Measurements from ENCODE around the gene CCDC148.

The CCDC148 gene

DNA sequence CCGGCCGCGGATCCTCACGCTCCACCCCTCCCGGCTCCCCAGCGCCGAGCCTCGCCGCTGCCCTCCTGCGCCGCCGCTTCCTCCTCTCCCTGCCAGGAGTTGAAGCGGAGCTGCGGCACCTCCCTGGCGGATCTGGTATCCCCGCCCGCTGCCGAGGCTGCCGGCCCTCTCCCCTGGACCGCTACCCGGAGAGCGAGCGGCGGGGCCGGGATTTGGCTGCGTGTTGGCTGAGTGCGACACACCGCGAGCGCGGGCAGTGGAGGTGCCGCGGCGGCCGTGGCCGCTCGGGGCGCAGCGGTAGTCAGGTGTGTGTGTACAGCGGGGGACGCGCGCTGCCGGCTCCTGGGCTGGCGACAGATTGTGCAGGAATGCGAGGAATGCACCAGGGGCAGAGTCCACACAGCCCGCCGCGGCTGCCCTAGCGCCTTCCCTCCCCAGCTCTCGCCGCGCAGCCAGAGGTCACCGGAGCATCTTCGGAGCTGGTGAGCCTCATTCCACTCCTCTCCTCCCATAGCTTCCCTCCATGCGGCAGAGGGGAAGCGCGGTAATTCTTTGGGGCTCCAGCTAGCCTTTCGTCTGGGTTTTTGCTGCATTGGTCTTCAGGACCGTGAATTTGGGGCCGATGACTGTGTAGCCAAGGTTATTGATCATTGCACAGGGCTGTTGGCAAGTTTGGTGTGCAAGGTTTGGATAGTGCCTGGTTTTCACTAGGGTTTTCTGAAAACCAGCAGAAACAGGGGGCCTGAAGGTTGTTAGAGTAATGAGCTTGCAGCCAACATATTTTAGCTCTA lies 1.5 kb upstream of the CCDC148 start:
- no peak for TF ChIP-seq CREB1 (IDR thresholded peaks at IDR 0.05; ENCODE audit: low read depth)
- TF ChIP-seq, protein P1, sequence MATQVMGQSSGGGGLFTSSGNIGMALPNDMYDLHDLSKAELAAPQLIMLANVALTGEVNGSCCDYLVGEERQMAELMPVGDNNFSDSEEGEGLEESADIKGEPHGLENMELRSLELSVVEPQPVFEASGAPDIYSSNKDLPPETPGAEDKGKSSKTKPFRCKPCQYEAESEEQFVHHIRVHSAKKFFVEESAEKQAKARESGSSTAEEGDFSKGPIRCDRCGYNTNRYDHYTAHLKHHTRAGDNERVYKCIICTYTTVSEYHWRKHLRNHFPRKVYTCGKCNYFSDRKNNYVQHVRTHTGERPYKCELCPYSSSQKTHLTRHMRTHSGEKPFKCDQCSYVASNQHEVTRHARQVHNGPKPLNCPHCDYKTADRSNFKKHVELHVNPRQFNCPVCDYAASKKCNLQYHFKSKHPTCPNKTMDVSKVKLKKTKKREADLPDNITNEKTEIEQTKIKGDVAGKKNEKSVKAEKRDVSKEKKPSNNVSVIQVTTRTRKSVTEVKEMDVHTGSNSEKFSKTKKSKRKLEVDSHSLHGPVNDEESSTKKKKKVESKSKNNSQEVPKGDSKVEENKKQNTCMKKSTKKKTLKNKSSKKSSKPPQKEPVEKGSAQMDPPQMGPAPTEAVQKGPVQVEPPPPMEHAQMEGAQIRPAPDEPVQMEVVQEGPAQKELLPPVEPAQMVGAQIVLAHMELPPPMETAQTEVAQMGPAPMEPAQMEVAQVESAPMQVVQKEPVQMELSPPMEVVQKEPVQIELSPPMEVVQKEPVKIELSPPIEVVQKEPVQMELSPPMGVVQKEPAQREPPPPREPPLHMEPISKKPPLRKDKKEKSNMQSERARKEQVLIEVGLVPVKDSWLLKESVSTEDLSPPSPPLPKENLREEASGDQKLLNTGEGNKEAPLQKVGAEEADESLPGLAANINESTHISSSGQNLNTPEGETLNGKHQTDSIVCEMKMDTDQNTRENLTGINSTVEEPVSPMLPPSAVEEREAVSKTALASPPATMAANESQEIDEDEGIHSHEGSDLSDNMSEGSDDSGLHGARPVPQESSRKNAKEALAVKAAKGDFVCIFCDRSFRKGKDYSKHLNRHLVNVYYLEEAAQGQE (IDR thresholded peaks at IDR 0.05; ENCODE audit: low read depth) = no peak
- peak; percentile 58; the same call in 1 of the 2 replicates for TF ChIP-seq NFIC (IDR thresholded peaks at IDR 0.05)
- TF ChIP-seq ZBTB7A (IDR thresholded peaks at IDR 0.05; ENCODE audit: low read depth) = peak; percentile 34; the same call in 1 of the 2 replicates
- TF ChIP-seq TEAD4 (IDR thresholded peaks at IDR 0.05) = peak; percentile 100
- peak; percentile 70 for TF ChIP-seq TAF1 (IDR thresholded peaks at IDR 0.05; ENCODE audit: low read depth)
- TF ChIP-seq EP300 (IDR thresholded peaks at IDR 0.05; ENCODE audit: borderline replicate concordance) = peak; percentile 60; the same call in 1 of the 2 replicates
- TF ChIP-seq, protein P2, sequence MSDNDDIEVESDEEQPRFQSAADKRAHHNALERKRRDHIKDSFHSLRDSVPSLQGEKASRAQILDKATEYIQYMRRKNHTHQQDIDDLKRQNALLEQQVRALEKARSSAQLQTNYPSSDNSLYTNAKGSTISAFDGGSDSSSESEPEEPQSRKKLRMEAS (IDR thresholded peaks at IDR 0.05) = peak; percentile 78
- peak; percentile 48; the same call in 1 of the 2 replicates for TF ChIP-seq TCF12 (IDR thresholded peaks at IDR 0.05; ENCODE audit: low read depth)
- TF ChIP-seq CEBPB (IDR thresholded peaks at IDR 0.05) = no peak
- TF ChIP-seq, protein P3, sequence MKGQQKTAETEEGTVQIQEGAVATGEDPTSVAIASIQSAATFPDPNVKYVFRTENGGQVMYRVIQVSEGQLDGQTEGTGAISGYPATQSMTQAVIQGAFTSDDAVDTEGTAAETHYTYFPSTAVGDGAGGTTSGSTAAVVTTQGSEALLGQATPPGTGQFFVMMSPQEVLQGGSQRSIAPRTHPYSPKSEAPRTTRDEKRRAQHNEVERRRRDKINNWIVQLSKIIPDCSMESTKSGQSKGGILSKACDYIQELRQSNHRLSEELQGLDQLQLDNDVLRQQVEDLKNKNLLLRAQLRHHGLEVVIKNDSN (IDR thresholded peaks at IDR 0.05) = peak; percentile 49; the same call in 1 of the 2 replicates
- no peak for TF ChIP-seq FOXM1 (IDR thresholded peaks at IDR 0.05; ENCODE audit: borderline replicate concordance, low read depth)
- no peak for TF ChIP-seq YY1 (IDR thresholded peaks at IDR 0.05; ENCODE audit: low read depth)
- TF ChIP-seq EGR1 (IDR thresholded peaks at IDR 0.05) = no peak
- peak; percentile 19; the same call in 1 of the 2 replicates for TF ChIP-seq RAD21 (IDR thresholded peaks at IDR 0.05; ENCODE audit: low read depth)

DNA sequence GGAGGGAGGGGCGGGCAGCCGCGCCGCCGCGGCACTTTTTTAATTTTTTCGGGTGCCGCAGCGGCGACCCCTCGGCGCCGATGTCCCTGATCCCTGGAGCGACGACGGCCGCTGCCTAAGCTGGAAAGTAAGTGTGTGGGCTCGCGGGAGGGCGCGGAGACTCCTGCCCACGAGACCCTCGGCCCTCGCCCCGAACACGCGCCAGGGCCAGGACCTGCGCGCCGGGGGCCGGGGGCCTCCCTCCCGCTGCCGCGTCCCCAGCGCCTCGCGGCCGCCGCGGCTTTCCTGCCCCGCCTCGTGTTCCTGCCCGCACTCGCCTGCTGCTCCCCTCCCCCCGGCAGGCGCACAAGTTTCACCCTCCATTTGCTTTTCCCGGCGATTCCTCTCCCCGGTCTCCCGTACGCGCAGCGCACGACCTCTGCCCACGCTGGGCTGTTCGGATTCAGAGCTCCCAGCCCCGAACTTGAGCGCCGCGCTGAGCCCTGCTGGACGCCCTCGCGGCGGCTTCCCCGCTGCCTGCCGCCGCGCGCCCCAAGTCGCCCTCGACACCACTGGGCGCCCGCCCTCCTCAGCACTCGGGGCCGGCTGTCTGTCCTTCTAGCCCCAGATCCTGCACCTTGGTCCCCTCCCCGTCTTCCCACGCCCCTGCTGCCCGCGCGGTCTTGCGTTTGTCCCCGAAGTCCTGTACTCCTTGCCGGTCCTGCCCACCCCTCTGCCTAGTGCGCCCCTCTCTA lies 706 bp upstream of the CCDC148 start:
- TF ChIP-seq, protein P2 (IDR thresholded peaks at IDR 0.05) = peak; percentile 85; the same call in 1 of the 2 replicates
- TF ChIP-seq TEAD4 (IDR thresholded peaks at IDR 0.05) (peak; percentile 19; the same call in 1 of the 2 replicates), TAF1 (IDR thresholded peaks at IDR 0.05; ENCODE audit: low read depth) (no peak), CREB1 (IDR thresholded peaks at IDR 0.05; ENCODE audit: low read depth) (no peak), YY1 (IDR thresholded peaks at IDR 0.05; ENCODE audit: low read depth) (peak; percentile 51), ZBTB7A (IDR thresholded peaks at IDR 0.05; ENCODE audit: low read depth) (peak; percentile 54), TCF12 (IDR thresholded peaks at IDR 0.05; ENCODE audit: low read depth) (peak; percentile 49; the same call in 1 of the 2 replicates)
- TF ChIP-seq, protein P1 (IDR thresholded peaks at IDR 0.05; ENCODE audit: low read depth) = no peak

DNA sequence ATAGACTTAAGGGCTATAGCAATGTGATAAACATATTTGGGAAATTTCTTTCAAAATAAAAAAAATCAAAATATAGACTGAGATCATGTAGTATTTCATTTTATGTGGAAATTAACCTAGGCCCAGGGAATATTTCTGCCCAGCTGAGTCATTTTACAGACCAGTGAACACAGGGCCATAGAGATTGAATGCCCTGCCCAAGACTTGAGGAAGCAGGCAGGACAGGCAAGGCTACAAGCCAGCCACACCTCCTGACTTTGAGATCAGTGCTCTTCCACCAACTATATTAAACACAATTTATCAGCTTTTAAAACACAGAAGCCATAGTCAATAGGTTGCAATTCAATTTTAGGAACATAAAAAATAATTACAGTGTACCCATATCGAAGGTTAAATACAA lies 12.9 kb downstream of the CCDC148 start:
- TF ChIP-seq FOXM1 (IDR thresholded peaks at IDR 0.05; ENCODE audit: borderline replicate concordance, low read depth) = no peak
- TF ChIP-seq, protein P1 (IDR thresholded peaks at IDR 0.05; ENCODE audit: low read depth) = no peak
- TF ChIP-seq TCF12 (IDR thresholded peaks at IDR 0.05; ENCODE audit: low read depth) = no peak
- TF ChIP-seq, protein P3 (IDR thresholded peaks at IDR 0.05) = no peak
- TF ChIP-seq YY1 (IDR thresholded peaks at IDR 0.05; ENCODE audit: low read depth) = no peak
- no peak for TF ChIP-seq TAF1 (IDR thresholded peaks at IDR 0.05; ENCODE audit: low read depth)
- no peak for TF ChIP-seq CREB1 (IDR thresholded peaks at IDR 0.05; ENCODE audit: low read depth)
- no peak for TF ChIP-seq ZBTB7A (IDR thresholded peaks at IDR 0.05; ENCODE audit: low read depth)
- no peak for TF ChIP-seq EGR1 (IDR thresholded peaks at IDR 0.05)
- TF ChIP-seq, protein P2 (IDR thresholded peaks at IDR 0.05) = no peak
- TF ChIP-seq NFIC (IDR thresholded peaks at IDR 0.05) = no peak
- TF ChIP-seq RAD21 (IDR thresholded peaks at IDR 0.05; ENCODE audit: low read depth) = no peak
- TF ChIP-seq EP300 (IDR thresholded peaks at IDR 0.05; ENCODE audit: borderline replicate concordance) = no peak
- no peak for TF ChIP-seq TEAD4 (IDR thresholded peaks at IDR 0.05)

Measured in Ishikawa (cell line).